Esophagus (tissue), 2 donors: ENCODE results near the gene OR10A2. TPM values are rescaled to one million over a fixed set of nuclear protein-coding genes. Genes with fewer than 3 reads are reported as not detected.
"Not testable (repeated sequence)": the region's sequence is repeated elsewhere in the genome, so short reads cannot be mapped to it uniquely, and the experiment has no call there.

ENCODE experiments used
- H3K27ac ChIP-seq, 2 donors: one replicate each; pipeline ENCODE4 v1.5.1; 2013; ENCODE audit warnings: low read depth in 2 of 2, mild to moderate bottlenecking in 2 of 2, inconsistent platforms in 1 of 2, low read length in 1 of 2, moderate library complexity in 1 of 2
- H3K27me3 ChIP-seq, 2 donors: one replicate each; pipeline ENCODE4 v1.6.1; 2013; ENCODE audit warnings: low read length in 2 of 2, control low read depth in 1 of 2, mild to moderate bottlenecking in 1 of 2; ENCODE audit not compliant: insufficient read depth in 2 of 2, control insufficient read depth in 1 of 2
- H3K36me3 ChIP-seq, 2 donors: one replicate each; pipeline ENCODE4 v1.6.1; 2013; ENCODE audit warnings: low read length in 1 of 2; ENCODE audit not compliant: control insufficient read depth in 2 of 2, insufficient read depth in 2 of 2
- H3K4me1 ChIP-seq, 2 donors: one replicate each; pipeline ENCODE4 v1.6.1; 2013; ENCODE audit warnings: low read length in 1 of 2; ENCODE audit not compliant: control insufficient read depth in 2 of 2, insufficient read depth in 2 of 2
- H3K4me3 ChIP-seq, 2 donors: one replicate each; pipeline ENCODE4 v1.5.1; 2013; ENCODE audit warnings: low read length in 2 of 2, mild to moderate bottlenecking in 2 of 2, low read depth in 1 of 2, moderate library complexity in 1 of 2
- H3K9me3 ChIP-seq, 2 donors: one replicate each; pipeline ENCODE4 v1.6.1; 2013; ENCODE audit warnings: mild to moderate bottlenecking in 2 of 2, low read depth in 1 of 2, low read length in 1 of 2, moderate library complexity in 1 of 2; ENCODE audit not compliant: control insufficient read depth in 2 of 2, insufficient read depth in 1 of 2
- WGBS, 2 donors: extraction: QIAGEN DNeasy Blood & Tissue Kit; methylation state at CpG; one replicate each; pipeline ENCODE4 v1.1.7; 2013; 5-methylcytosine and 5-hydroxymethylcytosine counted together
- polyA plus RNA-seq, 2 donors: library from polyadenylated mRNA; stranded (reverse); fragments of 200-250 nt; gene quantifications; one replicate each; pipeline ENCODE4 v1.2.3, GENCODE V29; 2013
- donor health status: healthy with polysubstance abuse.
- donor health status: Bipolar disorder and iron deficiency.

OR10A2 gene
- polyA plus RNA-seq, 2 donors = not detected

GRCh38 chr11:6900327-6900999 is 37.6 kb downstream of the OR10A2 start:
- H3K4me1 ChIP-seq = no peaks in the 10 kb centered on the region
- H3K9me3 ChIP-seq = no peaks in the 10 kb centered on the region
- no peak overlapping the region for H3K27ac ChIP-seq
- no peaks in the 10 kb centered on the region for H3K36me3 ChIP-seq
- no peaks in the 10 kb centered on the region for H3K27me3 ChIP-seq
- no peak overlapping the region for H3K4me3 ChIP-seq
- WGBS, 2 donors = 59 to 60% methylated on average over 2 of the region's 2 CpGs

- not testable (repeated sequence) for H3K27ac ChIP-seq, H3K36me3 ChIP-seq, H3K4me3 ChIP-seq, H3K27me3 ChIP-seq, H3K9me3 ChIP-seq, H3K4me1 ChIP-seq
- WGBS, 2 donors = 82 to 83% methylated on average over 13 of the region's 13 CpGs
Observed at GRCh38 chr11:6904804-6905203, 41.9 kb downstream of the OR10A2 start.

DNA sequence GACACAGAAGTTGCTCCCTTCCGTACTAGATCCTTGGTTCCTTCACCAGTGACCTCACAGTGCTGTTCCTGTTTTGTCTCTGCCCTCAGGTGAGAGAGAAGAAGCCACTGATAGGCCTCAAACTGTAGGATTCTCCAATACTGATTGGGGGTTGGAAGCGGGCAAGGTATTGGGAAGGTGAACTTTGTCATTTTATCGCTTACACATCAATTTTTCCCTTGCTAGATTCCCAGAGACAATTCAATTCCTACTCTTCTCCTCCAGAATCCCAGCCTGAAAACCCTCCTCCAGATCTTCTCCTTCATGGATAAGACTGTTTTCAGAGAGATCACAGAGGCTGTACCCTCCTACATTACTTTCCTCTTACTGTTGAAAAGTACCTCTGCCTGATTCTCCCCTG is 48.5 kb downstream of the OR10A2 start:
- Histone ChIP-seq H3K27ac (no peak overlapping the region), H3K4me3 (no peak overlapping the region), H3K4me1 (no peaks in the 10 kb centered on the region), H3K9me3 (no peaks in the 10 kb centered on the region), H3K36me3 (no peaks in the 10 kb centered on the region), H3K27me3 (no peaks in the 10 kb centered on the region)
- WGBS, 2 donors = 94% methylated on average over 3 of the region's 3 CpGs

- Histone ChIP-seq H3K36me3 (no peaks in the 10 kb centered on the region), H3K27ac (no peak overlapping the region), H3K4me1 (no peaks in the 10 kb centered on the region), H3K9me3 (no peaks in the 10 kb centered on the region), H3K4me3 (no peak overlapping the region), H3K27me3 (no peaks in the 10 kb centered on the region)
- 38 to 42% methylated on average over 3 of the region's 3 CpGs for WGBS, 2 donors
Observed at GRCh38 chr11:6911948-6912347, 49.1 kb downstream of the OR10A2 start.

DNA sequence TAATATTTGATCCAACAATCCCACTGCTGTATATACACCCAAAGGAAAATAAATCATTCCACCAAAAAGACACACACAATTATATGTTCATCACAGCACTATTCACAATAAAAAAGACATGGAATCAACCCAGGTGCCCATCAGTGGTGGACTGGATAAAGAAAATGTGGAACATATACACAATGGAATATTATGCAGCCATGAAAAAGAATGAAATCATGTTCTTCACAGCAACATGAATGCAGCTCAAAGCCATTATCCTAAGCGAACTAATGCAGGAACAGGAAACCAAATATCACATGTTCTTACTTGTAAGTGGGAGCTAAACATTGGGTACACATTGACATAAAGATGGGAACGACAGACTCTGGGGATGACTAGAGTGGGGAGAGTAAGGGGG is 56.8 kb downstream of the OR10A2 start:
- Histone ChIP-seq H3K36me3 (no peaks in the 10 kb centered on the region), H3K9me3 (no peaks in the 10 kb centered on the region), H3K27me3 (no peaks in the 10 kb centered on the region), H3K4me1 (no peaks in the 10 kb centered on the region), H3K27ac (no peak overlapping the region), H3K4me3 (no peak overlapping the region)
- WGBS, 2 donors = 42 to 51% methylated on average over 2 of the region's 2 CpGs

DNA sequence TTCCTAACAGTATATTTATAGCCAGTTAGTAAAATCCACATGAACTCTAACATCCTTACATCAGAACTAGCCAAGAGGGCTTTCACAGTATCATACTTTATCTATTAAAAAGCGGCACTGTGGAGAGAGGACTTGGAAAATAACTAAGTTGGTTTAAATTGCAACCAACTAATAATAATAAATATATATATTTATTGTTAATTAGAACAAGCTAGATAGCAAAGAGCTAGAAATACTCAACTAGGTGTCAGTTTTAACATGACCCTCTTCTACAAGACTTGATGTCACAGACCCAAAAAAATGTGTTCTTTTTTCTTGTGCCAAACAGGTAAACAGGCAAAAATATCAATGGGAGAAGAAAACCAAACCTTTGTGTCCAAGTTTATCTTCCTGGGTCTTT is 57.8 kb downstream of the OR10A2 start, which contains the start of gene OR2D3:
OR2D3 (plus strand) TSS at position 301 of the 400 bp plus-strand sequence; CDS start at position 301, 0 bp downstream.
- Histone ChIP-seq H3K9me3 (no peaks in the 10 kb centered on the region), H3K4me1 (no peaks in the 10 kb centered on the region), H3K36me3 (no peaks in the 10 kb centered on the region), H3K27me3 (no peaks in the 10 kb centered on the region), H3K4me3 (no peak within 1 kb of the TSS), H3K27ac (no peak within 1 kb of the TSS)
- 92 to 100% methylated on average over 1 of the region's 1 CpG for WGBS, 2 donors

Other genes starting within 250 kb of the OR10A2 start
- gene TPP1, start 243.6 kb upstream of the OR10A2 start, polyA plus RNA-seq = 10 to 100 TPM; 18.6 to 20.9 TPM
- gene DCHS1, start 207.2 kb upstream of the OR10A2 start, polyA plus RNA-seq = 1 to 10 TPM; 1.7 to 2.0 TPM
- 10 to 100 TPM; 43.4 to 49.2 TPM for gene MRPL17, start 179.7 kb upstream of the OR10A2 start, polyA plus RNA-seq
- gene OR2AG2, start 91.1 kb upstream of the OR10A2 start, polyA plus RNA-seq = under 1 TPM in 1 of 2 donors, not detected in 1; 0.04 TPM
- not detected for gene OR2AG1, start 80.0 kb upstream of the OR10A2 start, polyA plus RNA-seq
- not detected for gene OR6A2, start 63.4 kb upstream of the OR10A2 start, polyA plus RNA-seq
- gene OR10A5, start 17.4 kb upstream of the OR10A2 start, polyA plus RNA-seq = not detected
- not detected for gene OR10A4, start 13.6 kb downstream of the OR10A2 start, polyA plus RNA-seq
- gene OR2D2, start 29.4 kb downstream of the OR10A2 start, polyA plus RNA-seq = not detected
- not detected for gene OR2D3, start 57.9 kb downstream of the OR10A2 start, polyA plus RNA-seq
- gene ZNF215, start 63.4 kb downstream of the OR10A2 start, polyA plus RNA-seq = under 1 TPM; 0.61 to 0.77 TPM
- gene ZNF214, start 157.3 kb downstream of the OR10A2 start, polyA plus RNA-seq = under 1 TPM; 0.45 to 0.46 TPM
- under 1 TPM in 1 of 2 donors, not detected in 1; 0.01 TPM for gene NLRP14, start 157.4 kb downstream of the OR10A2 start, polyA plus RNA-seq
- gene RBMXL2, start 225.9 kb downstream of the OR10A2 start, polyA plus RNA-seq = not detected